ENCODE data around the gene SLC50A1.

SLC50A1 gene

DNA sequence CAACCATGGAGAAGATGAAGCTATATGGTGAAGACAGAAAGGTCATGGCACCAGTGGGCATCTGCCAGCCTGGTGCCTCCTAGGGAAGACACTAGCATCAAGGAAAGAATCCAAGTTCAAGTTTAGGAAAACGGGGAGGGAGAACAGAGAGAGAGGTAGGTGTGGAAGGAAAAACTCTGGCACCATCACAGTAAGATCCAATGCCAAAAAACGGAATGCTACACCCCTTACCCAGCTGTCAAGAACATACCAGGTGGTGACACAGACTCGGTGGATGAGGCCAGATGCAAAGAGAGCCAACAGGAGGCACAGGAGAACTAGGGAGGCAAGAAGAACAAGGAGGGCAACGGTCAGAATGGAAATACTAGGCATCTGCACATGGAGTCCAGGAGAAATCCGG lies 33.9 kb downstream of the SLC50A1 start:
- no peak for DNase-seq

DNA sequence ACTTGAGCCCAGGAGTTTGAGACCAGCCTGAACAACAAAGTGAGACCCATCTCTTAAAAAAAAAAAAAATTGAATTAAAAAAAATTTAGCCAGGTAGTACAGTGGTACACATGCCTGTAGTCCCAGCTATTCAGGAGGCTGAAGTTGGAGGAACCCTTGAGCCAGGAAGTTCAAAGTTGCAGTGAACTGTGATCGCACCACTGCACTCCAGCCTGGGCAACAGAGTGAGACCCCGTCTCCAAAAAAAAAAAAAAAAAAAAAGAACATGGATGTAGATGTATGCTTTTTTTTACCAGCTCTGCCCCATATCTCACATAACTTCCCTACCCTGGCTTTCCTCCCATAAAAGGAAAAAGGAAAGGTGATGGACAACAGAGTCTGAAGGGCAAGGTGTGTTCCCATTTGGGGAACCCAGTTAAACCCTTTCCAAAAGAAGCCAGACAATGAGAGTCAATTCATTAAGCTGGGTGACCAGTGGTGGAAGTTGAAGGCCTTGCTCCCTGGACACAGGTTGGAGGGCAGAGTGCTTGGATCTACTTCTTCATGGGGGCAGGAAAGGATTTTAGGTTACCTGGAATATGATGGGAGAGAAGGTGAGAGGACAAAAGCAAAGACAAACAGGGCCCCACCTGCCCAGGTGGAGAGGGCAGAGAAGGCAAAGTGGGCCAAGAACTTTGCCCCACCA lies 34.6 kb downstream of the SLC50A1 start:
- no peak for DNase-seq

DNA sequence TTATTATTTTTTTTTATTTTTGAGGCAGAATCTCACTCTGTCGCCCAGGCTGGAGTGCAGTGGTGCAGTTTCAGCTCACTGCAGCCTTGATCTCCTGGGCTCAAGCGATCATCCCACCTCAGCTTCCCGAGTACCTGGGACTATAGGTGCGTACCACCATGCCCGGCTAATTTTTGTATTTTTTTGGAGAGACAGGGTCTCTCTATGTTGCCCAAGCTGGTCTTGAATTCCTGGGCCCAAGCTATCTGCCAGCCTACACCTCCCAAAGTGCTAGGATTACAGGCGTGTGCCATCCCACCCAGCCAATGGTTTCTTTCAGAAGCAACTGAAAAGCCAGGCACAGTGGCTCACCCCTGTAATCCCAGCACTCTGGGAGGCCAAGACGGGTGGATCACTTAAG lies 35.2 kb downstream of the SLC50A1 start:
- DNase-seq, result no peak

DNA sequence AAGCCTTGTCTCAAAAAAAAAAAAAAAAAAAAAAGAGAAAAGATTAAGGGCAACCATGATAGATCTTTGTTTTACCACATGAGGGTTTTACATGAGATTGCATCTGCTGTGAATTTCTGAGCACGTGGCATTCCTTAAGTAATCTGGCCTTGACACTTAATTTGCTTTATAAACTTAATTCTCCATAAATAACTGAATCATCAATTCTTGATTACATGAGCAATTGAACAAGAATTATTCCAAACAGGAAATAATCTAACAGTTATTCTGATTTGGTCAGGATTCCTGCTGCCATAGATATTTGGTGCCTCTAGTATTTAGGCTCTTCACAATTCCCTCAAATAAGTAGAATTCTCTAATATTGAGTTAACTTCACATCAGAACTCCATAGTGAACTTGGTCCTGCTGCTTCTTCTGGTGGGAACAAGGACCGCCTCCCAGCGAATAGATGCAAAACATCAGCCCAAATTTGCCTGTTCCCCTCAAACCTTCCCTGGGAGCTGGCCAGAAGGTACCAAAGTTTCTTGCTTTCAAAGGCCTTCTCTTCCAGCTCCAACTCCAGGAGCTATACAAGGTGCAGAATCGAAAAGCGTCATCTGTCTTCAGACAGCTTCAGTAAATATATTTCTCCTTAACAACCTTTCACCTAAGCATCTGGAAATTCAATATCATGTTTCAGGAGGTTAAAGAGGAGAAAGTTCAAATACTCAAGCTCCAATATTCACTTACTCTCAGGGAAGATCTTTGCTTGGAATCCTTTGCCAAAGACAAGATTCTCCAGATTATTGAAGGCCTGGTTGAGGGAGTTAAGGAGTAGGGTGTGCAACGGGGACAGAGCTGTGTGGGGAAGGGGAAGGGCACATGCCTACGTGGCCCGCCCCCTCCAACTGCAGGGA lies 36.4 kb downstream of the SLC50A1 start:
- DNase-seq, result no peak

DNA sequence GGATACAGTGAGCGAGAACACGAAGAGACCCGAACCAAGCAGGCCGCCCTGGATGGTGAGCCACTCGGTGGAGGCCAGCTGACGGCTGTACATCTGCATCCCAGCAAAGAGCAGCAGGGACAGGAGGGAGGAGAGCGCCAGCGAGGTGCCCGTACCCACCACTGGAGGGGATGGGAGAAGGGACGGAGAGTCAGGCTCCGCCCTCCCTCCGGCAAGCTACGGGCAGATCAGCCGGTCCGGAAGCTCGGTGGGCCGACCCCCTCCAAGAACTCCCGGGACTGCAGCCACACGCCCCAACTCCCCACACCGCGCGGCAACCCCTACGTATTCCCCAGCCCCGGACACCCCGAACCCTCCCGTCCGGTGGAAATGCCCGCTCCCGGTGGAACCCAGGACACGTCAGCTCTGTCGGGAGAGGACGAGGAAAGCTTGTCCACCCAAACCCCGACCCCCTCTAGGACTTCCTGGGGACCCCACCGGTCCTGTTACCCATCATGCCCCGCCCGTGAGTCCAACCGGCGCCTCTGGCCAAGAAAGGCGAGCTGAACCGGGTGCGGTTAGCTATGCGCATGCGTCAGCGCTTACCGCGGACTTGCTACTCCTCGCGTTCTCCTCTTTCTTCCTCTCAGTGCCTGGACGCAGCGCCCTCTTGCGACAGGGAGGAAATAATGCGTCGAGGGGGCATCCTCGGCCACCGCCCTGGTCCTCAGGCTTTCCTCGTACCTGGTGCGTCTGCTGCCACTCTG lies 37.3 kb downstream of the SLC50A1 start, which contains the start of gene KRTCAP2:
TSS of gene KRTCAP2 (minus strand) at position 573 of the 746 bp plus-strand sequence. CDS start at position 493, 80 bp downstream.
- DNase-seq, result peak; percentile 56 to 98 (median 90)

DNA sequence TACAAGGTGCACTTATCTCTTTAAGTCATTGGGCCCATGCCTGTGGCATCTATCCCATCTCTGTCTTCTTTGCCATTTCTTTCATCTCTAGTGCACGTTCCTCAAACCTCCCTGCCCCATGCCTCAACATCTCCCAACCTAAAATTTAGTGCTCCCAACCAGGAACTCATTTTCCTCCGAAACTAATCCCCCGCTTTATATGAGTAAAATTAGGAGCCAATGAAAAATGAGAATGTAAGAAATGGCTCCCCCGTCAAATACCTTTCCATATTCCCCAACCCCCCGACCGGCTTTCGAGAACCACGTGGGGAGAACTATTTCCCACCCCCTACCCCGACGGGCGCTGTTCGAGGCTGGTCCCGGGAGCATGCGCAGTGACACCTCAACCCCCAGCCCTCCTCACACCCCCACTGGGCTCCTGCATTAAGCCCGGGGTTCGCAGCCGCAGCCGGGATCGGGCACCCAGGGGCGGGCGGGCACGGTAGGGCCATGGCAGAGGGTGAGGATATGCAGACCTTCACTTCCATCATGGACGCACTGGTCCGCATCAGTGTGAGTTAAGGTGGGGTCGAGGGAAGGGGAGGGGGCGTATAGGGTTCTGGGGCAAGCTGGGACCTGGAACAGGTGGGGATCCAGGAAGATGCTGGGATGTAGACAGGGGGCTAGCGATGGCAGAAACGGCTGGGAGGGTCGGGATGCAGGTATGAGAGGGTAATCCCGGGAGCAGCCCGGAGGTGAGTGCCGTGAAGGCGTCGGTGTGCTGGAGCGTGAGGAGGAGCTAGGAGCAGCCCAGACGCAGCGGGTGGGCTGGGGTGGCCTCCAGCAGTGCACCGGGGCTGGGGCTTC lies 38.0 kb downstream of the SLC50A1 start, which contains the start of gene TRIM46:
TSS of gene TRIM46 (plus strand) at position 372 of the 846 bp plus-strand sequence. CDS start at position 490, 118 bp downstream.
- DNase-seq, result peak in 50 of 58 donors; percentile 34 to 83 (median 59)

DNA sequence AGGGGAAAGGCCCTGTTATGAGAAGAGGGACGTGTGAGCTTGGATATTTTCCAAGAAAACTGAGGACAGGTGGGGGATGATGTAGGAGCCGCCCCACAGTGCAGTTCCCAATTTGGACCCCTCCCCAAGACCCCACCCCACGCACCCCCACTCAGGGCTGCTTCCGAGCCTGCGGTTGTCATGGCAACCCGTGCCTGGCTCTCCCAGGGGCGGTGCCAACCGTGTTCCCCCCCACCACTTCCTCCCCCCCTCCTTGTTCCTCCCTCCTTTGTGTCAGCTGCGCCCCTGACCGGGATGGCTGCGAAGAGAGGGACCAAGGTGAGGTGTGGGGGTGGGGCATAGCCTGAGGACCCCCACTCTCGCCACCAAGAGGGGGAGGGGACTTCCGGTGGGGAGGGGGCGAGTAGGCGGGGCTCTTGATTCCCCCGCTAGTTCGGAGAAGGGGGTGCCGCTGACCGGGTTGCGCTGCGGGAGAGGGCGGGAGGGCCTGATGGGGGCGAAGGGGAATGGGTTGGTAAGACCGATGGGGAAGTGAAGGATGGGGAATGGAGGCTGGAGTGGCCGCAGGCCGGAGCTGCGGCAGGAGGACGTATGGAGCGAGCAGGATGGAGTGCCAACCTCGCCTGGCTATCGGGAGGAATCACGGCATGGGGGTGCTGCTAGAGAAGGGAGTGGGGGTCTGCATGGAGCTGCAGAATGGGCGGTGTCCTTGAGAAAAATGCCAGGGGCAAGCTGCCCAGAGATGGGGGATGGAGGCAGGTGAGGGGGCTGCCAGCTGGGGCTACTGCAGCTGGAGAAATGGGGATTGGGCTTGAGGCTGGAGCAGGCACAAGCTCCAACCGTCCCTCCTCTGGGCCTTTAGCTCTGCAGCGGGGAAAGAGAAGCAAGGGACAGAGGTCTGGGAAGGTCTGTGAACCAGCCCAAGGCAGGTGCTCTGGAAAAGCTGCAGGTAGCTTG lies 39.0 kb downstream of the SLC50A1 start:
- DNase-seq, result peak in 32 of 58 donors; percentile 21 to 71 (median 47)

DNA sequence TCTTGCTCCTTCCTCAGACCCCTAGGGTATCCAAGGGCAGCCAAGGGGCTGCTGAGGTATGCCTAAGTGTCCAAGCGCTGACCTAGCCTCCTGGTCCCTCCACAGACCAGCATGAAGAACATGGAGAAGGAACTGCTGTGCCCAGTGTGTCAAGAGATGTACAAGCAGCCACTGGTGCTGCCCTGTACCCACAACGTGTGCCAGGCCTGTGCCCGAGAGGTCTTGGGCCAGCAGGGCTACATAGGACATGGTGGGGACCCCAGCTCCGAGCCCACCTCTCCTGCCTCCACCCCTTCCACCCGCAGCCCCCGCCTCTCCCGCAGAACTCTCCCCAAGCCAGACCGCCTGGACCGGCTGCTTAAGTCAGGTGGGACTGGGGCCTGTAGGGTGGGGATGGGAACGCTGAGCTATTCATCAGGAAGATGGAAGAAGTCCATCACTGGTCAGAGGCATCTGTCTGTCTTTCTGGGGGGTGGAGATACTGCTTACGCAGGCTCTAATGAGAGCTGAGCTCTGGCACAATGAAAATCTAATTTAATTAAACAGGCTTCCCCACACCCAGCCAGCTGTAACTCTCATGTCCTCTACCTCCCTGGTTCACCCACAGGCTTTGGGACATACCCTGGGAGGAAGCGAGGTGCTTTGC lies 39.8 kb downstream of the SLC50A1 start:
- DNase-seq, result peak in 1 of 58 donors; percentile 42

DNA sequence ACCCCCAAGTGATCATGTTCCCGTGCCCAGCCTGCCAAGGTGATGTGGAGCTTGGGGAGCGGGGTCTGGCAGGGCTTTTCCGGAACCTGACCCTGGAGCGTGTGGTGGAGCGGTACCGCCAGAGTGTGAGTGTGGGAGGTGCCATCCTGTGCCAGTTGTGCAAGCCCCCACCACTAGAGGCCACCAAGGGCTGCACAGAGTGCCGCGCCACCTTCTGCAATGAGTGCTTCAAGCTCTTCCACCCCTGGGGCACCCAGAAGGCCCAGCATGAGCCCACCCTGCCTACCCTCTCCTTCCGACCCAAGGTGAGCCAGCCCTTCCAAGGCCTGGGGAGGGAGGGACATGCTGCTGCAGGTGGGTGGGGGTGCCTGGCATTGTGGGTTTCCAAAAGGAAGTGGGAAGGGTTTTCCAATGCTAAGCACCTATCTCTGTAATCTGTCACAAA lies 40.3 kb downstream of the SLC50A1 start:
- peak in 2 of 58 donors; percentile 23 to 29 for DNase-seq

DNA sequence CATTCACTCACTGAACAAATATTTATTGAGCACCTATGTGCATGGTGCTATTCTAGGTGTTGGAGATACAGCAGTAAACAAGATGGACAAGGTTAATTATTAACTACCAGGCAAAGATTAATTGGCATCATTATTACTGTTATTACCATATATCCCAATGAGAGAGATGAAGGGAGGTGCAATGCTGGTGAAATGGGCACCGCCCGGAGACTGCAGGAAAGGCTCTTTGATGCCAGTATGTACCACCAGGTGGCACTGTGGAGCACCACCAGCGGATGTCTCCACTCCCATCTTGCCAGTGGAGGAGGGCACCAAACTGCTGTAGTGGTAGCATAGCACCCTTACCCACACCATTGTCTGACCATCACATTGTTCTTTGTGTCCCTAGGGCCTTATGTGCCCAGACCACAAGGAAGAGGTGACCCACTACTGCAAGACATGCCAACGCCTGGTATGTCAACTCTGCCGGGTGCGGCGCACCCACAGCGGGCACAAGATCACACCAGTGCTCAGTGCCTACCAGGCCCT lies 41.0 kb downstream of the SLC50A1 start:
- DNase-seq, result peak in 53 of 58 donors; percentile 31 to 93 (median 70)

DNA sequence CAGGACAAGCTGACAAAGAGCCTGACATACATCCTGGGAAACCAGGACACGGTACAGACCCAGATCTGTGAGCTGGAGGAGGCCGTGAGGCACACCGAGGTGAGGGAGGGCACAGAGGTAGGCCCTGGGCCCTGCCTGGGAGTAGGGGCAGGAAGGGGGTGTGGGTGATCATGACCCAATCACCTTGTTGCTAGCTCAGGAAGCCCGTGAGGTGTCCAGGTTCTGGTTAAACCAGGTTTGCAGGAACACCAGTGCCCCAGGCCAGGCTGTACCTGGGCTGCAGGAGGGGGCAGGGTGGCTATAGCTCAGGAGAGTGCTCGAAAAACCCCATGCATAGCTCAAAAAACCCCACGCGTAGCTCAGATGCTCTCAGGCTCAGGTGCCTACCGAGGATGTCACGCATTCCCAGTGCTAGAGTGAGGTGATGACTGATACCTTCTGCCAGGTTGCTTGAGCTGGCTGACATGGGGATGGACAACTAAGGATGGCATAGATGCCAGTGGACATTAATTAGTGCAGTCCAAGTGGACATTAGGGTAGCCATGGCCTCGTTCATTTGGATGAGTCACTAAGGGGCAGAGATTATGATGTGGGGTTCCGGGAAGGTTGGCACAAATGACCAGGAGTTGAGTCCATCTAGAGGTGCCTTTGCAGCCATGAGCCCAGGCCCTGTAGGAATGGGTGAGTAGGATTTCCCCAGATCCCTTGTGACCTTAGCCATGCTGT lies 41.7 kb downstream of the SLC50A1 start:
- no peak for DNase-seq

DNA sequence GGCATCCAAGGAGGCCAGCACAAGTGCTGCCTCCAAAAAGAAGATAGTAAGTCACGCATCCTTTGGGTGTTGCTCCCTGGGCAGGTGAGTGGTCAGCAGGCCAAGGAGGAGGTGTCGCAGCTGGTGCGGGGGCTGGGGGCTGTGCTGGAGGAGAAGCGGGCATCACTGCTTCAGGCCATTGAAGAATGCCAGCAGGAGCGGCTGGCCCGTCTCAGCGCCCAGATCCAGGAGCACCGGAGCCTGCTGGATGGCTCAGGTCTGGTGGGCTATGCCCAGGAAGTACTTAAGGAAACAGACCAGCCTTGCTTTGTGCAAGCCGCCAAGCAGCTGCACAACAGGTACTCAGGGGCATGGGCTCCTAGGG lies 42.2 kb downstream of the SLC50A1 start:
- no peak for DNase-seq

DNA sequence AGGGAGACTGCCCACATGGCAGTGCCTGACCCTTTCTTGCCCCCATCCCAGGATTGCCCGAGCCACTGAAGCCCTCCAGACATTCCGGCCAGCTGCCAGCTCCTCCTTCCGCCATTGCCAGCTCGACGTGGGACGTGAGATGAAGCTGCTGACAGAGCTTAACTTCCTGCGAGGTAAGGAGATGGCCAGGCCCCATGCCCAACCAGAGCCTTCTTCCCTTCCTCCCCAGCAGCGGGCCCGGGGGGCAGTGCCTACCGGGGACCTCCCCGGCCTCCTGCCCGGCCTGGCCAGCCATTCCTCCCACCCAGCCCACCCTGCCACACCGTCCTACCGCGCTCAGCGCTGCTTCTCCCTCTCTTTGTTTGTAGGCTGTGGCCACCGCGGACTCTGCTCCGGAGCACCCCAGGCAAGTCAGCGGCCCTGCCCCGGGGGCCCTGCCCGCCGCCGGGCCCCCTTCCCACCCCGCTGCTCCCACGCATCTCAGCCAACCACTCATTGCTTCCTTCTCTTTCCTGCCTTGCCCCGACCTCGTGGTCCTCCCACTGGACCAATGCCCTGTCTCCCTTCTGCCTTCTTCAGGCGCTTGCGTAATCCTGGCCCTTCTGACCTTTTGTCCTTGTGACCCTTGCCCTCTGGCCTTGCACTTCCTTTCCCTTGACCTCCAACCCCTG lies 42.9 kb downstream of the SLC50A1 start:
- DNase-seq, result no peak

DNA sequence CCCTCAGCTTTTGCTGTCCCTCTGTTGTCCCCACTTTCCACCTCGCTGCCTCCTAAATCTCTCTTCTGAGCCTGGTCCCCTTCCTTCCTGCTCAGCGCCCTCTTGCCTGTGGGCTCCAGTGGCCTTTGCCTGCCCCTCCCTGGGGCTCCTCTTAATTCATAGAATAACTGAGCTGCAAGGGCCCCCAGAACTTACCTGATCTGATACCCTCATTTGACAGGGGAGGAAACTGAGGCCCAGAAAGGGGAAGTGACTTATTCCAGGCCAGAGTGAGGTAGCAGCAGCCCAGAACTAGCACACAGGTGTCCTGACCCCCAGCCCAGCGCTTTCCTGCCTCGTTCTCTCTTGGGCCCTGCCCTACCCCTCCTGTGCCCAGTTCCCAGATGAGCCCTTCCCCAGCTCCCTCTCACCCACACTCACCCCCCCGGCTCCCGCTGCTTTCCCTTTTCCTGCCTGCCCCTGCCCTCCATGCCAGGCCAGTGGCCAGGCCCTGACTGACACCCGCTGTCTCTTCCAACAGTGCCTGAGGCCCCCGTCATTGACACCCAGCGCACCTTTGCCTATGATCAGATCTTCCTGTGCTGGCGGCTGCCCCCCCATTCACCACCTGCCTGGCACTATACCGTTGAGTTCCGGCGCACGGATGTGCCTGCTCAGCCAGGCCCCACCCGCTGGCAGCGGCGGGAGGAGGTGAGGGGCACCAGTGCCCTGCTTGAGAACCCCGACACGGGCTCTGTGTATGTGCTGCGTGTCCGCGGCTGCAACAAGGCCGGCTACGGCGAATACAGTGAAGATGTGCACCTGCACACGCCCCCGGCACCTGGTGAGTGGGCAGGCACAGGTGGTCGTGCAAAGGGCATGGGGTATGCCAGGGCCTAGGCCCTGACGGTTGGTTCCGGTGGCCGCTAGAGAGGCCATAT lies 43.7 kb downstream of the SLC50A1 start:
- no peak for DNase-seq

DNA sequence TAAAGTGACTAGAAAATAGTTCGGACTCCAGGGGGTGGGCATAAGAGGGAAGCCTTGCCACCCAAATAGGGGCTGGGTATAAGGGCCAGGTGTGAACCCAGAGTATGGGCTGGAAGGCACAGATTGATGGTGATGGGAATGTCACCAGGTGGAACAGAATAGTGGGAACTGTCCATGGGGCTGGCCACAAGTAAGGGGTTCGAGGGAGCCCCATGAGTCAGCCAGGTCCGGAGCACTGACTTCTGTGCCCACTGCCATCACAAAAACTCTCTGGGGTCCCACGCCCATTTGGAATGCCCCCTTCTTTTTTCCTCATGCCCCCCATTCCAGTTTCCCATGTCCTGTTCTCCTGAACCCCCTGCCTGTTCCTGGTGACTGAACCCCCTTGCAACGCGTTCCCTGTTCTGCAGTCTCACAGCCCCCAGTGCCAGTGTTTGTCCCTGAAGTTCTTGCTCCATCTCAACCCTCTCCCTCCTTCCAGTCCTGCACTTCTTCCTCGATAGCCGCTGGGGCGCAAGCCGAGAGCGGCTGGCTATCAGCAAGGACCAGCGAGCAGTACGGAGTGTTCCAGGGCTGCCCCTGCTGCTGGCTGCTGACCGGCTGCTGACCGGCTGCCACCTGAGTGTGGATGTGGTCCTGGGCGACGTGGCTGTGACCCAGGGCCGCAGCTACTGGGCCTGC lies 45.9 kb downstream of the SLC50A1 start:
- no peak for DNase-seq
